ENCODE measurements around the gene HGD.

DNA sequence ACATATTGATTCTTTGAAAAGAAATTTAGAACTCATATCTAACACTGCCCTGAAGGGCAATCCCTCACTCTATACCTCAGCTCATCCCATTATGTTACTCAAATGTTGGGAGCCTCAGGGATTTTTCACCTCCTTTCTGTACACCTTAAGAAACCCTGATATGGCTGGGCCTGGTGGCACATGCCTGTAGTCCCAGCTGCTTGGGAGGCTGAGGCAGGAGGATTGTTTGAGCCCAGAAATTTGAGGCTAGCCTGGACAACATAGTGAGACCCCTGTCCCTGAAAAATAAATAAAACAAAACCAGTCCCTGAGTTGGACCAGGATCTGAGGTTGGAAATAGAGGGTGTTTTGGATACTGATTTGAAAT, 58.3 kb downstream of the HGD start:
- no peak for TF ChIP-seq CTCF (IDR thresholded peaks at IDR 0.05)
- no peak for TF ChIP-seq SP1 (CRISPR knock-in tag; conservative IDR thresholded peaks at IDR 0.05)
- no peak for TF ChIP-seq ZNF671 (CRISPR knock-in tag; IDR thresholded peaks at IDR 0.05)

Data from WTC11 (cell line).